SHP77 treated with DMSO at 0.1 percent for 48 hours (cell line): Measurements from ENCODE around the gene CILP.
"Not testable (repeated sequence)": the region's sequence is repeated elsewhere in the genome, so short reads cannot be mapped to it uniquely, and the experiment has no call there.

Experiments
- DNase-seq: peaks from one replicate; lab custom pipeline; 2025; lab: John Stamatoyannopoulos, UW

The CILP gene

DNA sequence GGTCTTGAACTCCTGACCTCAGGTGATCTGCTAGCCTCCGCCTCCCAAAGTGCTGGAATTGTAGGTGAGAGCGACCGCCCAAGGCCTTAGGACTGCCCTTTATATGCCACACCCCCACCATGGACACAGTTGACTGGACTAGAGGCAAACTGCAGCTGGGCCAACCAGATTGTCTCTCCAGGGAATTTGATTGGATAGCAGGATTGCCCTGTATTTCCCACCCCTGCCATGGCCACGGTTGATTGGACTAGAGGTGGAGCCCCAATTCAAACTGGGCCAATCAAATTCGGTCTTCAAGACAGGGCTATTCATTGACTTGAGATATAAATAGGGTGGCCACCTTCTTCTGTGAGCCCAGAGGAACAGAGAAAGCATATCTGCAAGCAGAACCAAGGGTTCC is 19.3 kb downstream of the CILP start:
- DNase-seq = no peak

DNA sequence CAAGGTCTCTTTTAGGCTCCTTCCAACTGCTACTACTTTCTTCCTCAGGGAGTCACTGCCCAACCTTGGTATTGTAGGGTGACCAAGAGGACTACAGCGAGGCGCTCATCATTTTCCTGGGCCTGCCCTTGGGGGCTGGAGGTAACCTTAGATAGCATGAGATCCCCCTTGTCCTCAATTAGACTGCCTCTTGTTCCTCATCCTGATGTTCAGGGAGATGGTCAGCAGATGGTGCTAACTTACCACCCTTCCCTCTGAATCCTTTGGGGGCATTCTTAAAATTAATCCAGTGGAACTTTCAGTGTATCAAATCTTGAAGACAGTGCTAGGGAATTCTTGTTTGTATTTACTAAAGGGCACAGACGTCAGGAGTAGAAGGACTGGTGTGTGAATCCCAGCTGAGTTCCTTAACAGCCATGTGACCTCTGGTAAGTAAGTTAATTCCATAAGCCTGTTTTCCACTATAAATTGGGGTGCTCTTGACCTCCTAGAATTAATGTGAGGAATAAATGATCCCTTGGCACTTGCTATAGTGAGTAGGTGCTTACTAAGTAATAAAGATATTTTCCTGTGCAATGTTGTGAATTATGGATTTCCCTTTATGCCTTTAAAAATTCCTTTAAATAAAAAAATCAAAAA is 22.1 kb downstream of the CILP start:
- DNase-seq = peak; percentile 52

DNA sequence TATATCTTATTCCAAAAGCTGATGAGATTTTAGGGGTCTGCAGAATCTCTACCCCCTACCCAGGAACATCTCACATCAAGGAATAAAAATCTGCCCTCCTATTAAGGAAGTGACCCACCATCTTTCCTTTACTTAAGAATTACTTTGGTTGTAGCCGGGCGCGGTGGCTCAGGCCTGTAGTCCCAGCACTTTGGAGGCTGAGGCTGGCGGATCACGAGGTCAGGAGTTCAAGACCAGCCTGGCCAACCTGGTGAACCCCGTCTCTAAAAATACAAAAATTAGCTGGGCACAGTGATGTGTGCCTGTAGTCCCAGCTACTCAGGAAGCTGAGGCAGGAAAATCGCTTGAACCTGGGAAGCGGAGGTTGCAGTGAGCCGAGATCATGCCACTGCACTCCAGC is 22.8 kb downstream of the CILP start:
- DNase-seq = not testable (repeated sequence)

DNA sequence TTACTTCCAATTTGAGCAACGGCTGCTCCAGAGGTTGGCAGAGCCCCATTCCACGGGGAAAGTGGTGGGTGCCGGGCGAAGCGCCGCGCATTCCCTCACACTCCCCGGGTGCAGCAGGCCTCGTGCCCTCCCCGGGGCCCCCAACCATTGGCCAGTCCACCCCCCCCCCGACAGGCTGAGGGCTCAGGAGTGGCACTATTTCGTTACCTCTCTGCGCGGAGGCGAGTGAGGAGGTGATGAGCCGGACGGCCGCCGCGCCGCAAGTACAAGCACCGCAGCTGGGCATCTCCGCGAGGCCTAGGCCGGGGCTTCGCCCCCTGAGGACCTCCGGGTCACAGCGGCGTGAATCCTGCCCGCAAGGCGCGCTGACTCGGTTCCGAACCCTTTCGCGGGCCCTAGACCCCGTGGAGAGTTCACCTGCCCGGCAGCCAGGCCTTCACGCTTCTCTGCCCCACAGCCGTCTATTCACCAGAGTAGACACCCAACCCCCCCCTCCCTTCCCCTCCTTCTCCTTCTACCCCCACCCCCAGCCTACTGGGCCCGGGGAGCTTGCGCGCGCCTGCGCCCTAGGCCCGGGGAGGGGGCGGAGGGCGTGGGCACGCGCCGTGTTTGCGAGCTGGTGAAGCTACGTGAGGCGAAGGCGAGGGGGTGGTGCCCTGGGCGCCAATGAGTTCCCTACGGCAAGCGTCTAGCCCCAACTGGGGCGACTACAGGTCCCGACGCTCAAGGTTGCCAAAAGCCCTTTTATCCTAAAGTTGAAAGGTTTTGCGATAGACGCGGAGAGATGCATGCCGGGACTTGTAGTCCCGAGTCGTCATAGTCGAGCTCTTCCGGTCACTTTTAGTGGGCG is 26.2 kb downstream of the CILP start, which contains the start of gene CLPX:
Gene CLPX, minus strand, starts transcription at position 475 of the 850 bp plus-strand sequence. Its CDS starts 189 bp downstream, at position 286.
- DNase-seq = peak; percentile 96

DNA sequence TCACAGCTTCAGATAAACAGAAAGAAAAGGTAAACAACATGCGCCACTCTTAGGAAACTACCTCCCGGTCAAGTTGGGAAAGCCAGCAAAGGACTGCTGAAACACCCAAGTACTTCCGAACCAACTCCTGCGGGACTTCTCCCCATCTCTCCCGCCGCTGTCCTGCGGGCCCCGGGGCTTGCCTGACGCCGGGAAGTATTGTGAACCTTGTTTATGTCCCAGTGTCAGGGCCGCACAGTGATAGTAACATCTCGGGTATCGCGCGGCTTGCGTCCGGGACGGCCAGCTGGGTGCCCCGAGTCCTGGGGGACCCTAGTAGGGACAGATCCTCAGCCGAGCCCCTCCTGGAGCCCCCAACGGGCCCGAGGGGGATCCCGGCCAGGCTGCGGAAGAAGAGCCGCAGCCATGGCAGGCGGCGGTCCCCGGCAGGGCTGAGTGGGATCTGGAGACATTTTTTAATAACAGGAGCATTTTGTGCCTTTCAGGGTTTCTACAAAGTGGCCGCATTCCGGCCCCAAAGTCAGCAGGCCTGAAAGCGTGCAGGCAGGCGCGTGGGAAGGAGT is 26.9 kb downstream of the CILP start:
- peak; percentile 24 for DNase-seq

DNA sequence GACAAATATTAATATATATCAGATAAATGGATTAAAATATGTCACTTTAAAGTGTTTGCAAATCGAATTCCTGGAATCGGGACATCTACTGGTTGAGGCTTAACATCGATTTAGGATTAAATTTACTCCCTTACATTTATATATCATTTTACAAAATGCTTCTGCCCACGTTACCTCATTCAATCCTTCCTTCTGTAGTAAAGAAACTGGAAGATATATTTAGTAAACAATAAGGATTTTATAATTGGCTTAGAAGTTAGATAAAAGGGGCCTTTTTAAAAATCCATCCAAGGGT is 27.5 kb downstream of the CILP start:
- DNase-seq = no peak

DNA sequence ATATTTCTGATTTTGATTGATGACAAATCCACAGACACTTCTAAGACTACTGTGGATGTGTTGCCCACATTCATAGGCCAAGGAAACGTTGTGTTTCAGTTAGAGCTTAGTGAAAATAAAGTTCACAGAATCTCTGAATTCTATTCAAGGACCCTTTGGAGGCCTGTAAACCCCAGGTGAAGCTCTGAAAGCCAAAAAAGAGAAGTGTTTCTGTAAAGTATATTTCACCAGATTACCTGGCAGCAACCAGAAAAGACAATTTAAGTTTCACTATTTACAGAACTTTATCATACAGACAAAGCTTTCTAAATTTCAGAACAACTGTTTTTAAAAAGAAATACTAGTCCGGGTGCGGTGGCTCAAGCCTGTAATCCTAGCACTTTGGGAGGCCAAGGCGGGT is 28.7 kb downstream of the CILP start:
- DNase-seq = no peak

DNA sequence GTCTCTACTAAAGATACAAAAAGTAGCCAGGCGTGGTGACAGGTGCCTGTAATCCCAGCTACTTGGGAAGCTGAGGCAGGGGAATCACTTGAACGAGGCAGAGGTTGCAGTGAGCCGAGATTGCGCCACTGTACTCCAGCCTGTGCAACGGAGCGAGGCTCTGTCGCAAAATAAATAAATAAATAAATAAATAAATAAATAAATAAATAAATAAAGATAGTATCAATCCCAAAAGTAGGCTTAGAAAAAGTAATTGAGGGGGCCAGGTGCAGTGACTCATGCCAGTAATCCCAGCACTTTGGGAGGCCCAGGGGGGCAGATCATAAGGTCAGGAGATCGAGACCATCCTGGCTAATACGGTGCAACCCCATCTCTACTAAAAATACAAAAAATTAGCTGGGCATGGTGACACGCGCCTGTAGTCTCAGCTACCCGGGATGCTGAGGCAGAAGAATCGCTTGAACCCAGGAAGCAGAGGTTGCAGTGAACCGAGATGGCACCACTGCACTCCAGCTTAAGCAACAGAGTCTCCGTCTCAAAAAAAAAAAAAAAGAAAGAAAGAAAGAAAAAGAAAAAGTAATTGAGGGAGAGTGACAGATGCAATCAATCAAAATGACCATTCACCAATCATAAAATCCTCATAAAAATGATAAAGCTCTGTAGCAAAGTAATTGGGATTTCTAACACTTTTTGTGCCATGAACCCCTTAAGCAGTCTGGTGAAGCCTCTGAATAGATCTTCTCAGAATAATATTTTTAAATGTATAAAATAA is 29.5 kb downstream of the CILP start:
- not testable (repeated sequence) for DNase-seq

DNA sequence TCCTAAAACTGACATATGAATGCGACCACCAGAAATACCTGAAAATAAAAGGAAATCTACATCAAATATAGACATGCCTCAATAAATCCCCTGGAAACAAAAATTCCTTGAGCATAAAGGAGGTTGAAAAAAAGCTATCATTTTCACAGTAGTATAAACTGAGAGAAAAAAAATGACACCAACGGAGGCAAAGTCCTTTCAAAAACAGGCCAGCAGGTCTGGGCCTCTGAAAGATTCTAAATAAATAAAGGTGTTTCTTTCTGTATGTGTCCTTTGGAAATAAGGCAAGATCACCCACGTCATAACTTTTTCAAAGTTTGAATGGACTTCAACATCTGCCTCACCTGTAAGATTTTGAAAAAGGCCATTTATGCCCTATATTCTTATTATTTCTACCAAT is 31.1 kb downstream of the CILP start:
- no peak for DNase-seq

DNA sequence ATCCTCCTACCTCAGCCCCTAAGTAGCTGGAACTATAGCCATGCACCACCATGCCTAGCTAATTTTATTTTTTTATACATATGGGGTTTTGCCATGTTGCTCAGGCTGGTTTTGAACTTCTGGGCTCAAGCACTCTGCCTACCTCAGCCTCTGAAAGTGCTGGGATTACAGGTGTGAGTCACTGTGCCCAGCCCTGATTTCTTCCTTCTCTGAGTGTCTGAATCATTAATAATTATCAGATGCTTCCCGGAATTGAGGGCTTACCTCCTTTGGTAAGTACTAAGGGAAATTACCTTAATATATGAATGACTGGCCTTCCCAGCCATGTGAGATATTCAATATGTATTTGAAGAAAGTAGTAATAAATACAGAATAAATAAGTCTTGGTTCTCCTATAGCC is 33.4 kb downstream of the CILP start:
- DNase-seq = no peak

DNA sequence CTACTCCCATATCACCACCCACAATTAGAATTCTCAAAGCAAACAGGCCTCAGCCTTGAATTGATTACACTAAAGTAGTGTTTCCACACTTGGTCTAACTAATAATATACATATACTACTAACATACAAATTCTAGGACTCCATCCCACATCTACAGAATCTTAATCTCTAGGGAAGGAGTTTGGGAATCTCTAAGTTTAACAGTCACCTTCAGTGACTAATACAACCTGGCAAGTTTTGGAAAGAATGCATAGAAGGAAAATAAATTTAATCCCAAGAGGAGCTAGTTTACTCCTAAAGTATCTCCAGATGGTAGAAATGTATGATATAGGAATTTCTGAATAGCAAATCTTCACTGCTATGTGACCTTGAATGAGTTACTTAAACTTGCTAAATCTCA is 35.2 kb downstream of the CILP start:
- no peak for DNase-seq

DNA sequence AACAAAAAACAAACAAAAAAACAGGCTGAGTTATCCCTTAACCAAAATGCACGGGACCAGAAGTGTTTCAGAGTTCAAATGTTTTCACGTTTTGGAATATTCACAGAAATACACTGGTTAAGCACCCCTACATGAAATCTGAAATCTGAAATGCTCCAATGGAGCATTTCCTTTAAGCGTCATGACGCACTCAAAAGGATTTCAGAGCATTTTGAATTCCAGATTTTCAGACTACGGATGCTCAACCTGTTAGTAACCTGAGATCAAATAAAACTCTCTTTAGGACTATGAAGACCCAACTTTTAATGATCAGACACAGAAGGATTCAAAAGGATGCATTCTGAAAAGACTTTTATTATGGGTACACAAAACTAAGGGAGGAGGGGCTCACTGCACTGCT is 35.8 kb downstream of the CILP start:
- DNase-seq = no peak

DNA sequence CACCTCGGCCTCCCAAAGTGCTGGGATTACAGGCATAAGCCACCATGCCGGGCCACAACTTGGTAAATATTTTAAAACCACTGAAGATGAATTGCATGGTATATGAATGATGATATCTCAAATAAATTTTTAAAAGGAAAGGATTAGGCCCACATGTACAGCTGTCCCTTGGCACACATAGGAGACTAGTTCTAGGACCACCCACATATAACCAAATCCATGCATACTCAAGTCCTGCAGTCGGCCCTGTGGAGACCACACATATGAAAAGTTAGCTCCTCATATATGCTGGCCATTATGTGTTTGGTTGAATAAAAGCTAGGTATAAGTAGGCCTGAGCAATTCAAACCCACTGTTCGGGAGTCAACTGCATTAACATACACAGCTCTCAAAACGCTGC is 36.8 kb downstream of the CILP start:
- DNase-seq = no peak

DNA sequence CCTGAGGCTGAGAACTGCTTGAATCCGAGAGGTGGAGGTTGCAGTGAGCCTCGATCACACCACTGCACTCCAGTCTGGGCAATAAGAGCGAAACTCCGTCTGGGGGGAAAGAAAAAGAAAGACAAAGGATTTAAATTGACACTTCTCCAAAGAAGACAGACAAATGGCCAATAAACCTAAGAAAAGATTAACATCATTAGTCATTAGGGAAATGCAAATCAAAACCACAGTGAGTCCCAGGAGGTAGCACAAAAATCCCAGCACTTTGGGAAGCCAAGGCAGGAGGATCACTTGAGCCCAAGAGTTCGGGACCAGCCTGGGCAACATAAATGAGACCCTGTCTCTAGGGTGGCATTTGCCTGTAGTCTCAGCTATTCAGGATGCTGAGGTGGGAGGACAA is 38.7 kb downstream of the CILP start:
- no peak for DNase-seq

DNA sequence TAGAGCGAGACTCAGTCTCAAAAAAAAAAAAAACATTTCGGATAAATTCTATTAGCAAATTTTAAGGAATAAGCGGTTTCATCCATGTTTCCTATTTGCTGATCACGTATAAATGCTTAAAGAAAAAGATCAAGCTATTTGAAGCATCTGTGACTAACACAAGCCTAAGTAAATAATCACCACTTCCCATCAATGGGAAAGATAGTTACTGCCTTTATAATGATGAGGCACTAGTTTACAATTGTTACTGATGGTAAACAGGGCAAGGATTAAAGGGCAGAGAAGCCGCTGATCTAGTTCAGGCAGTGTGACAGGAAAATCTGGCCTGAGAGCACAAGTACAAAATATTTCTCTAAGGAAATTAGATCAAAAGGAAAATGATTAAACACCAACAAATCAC is 39.8 kb downstream of the CILP start:
- no peak for DNase-seq

DNA sequence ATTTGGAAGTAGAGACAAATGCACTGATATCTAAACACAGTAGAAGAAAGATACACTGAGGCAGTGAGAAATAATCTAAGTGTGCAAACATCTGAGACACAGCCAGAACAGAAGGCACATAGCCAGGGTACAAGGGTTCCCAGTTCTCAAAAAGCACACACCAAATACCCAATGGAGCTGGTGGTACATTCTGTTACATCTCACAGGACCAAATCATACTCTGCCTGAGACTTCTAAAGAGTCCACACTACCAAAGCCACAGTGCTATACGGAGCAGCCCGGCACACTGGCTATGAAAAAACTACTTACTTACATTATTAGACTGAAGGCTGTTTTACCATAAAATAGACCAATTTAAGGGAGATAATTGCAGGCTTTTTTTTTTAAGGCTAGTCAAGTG is 45.4 kb downstream of the CILP start:
- DNase-seq = no peak

DNA sequence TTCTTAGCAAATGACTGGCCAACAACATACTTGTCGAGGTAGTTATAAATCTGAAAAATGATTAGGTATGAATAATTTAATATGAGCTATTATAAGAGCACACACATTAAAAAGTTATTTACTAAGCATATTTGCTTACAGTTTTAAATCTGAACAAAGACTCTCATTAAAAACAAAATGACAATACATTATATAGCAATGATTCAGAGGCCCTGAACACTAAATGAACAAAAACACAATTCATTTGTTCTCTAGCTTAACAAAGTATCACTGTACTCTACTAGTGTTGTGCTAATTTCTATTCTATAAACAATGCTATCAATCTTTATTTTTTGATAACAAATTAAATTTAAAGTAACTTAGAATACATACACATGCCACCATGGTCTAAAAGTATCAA is 47.1 kb downstream of the CILP start:
- DNase-seq = no peak

DNA sequence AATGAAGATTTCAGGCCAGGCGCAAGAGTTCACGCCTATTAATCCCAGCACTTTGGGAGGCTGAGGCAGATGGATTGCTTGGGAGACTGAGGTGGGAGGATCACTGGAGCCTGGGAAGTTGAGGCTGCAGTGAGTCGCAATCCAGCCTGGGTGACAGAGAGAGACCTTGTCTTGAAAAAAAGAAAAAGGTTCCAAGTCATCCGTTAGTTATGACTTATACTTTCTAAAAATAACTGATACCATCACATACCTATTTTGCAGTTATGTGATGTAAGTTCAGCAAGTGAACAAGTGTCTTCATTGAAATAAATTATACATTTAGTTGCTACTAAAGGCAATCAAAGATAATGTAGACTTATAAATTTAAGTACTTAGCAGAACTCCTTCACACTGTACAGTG is 48.2 kb downstream of the CILP start:
- no peak for DNase-seq

DNA sequence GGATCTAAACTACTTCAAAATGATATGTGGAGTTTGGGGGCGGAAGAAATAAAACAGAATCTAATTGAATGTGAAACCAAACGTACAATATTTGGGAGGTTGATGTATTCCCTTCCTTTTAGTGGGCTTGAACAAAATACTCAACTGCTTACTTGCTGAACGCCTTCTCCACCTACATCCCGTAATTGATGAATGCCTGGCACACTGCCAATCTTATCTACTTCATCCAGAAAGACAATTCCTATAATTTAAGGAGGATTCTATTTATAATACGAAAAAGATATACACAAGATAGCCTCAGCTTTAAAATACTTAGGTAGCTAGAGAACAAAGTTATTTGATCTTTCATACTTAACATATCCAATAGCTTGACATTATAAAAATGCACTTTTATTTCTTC is 54.6 kb downstream of the CILP start:
- no peak for DNase-seq

DNA sequence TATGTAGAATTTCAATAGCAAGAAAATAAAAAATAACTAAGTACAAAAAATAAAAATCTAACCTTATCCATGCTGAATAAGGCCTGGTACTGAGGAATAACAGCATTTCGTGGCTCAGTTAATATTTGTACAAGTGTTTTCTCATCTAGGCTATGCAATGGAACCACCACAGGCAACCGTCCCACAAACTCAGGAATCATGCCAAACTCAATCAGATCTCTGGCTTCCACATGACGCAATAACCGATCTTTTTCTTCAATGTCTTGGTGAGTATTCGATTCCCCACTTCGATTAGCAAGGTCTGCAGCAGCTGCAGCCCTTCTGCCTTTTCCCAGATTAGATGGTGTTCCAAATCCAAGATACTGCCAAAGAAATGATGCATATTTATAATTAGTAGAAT is 56.6 kb downstream of the CILP start:
- no peak for DNase-seq

DNA sequence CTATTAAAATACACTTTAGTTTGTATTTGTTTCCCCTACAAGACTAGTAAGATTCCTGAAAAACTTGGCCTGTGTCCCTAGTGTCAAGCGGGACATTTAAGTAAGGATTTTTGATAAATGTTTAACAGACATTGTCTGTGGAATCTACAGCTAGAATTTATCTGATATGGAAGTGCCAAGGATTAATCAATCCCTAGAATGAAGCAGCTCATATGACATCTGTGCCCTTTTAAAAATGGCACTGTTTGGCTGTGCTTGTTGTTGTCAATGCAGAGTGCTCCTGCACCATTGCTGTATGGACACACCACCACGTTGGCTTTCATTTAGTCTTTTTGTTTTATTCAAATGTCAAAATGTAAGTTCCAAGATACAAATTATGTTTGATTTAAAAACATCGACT is 63.4 kb downstream of the CILP start:
- DNase-seq = no peak

DNA sequence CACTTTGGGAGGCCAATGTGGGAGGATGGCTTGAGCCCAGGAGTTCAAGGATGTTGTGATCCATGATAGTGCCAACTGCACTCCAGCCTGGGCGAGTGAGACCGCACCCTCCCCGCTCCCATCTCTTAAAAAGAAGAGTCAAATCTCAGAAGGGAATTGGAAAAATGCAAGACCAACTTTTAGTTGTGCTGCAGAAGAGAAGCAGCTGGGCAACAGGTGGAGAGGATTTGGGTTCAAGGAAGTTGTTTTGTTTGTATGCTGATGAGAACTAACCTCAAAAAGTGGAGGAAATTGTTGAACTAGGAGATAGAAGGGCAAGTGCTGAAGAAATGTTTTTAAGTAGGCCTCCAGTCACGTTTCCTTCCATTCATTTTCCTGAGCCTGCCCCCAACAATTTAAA is 64.8 kb downstream of the CILP start:
- no peak for DNase-seq
